HUDEP-2 (cell line): ENCODE results near the gene PHF12.

Experiments used
- DNase-seq, 76 experiments: peaks; one replicate each; lab custom pipeline; 2025; ENCODE audit not compliant: unreplicated experiment in 76 of 76; lab: John Stamatoyannopoulos, UW

The PHF12 gene

DNA sequence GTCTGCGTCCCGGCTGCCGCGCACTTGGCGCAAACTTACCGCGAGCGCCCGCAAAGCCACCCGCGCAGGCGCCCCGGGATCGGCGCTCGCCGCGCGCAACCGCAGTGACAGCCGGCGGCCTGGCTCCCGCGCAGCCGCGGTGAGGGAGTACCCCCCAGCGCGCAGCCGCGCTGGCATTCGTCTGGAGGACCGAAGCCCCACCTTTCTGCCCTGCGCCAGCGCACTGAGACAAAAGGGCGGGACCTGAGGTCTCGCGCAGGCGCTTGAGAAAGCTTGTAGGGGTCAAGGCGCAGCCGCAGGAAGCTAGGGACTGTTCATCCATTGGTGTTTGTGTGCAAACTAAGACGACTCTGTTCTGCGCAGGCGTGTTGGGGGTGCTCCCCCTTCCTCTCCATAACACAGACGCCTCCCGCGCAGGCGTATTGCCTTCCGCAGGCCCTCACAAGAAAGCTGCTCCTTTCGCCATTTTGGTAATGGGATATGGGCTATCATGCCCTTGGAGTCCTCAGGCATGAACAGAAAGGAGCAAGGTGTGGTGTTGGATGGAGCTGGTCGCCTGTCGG lies at the start of gene PHF12:
Gene PHF12, minus strand, starts transcription at position 91 of the 563 bp plus-strand sequence. CDS start 558 bp downstream, outside the sequence.
- DNase-seq: peak in 75 of 76 experiments; percentile 76 to 100 (median 99)

DNA sequence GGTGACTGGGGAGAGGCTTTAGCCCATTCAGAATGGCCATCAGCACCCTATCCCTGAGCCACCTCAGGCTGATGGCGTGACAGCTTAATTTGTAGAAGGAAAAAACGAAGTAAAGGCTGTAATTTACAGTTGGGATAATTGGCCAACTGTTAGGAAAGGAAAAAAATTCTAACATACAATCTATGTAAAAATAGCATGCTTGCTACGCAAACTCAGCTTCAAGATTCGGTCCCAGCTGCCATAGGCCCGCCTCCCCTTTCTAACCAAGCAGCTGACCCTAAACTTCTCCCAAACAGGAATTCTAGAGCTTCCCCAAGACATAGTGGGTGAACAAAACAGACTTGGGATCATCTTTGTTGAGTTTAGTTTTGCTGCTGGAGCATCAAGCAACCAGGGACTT lies 49.7 kb upstream of the PHF12 start:
- no peak for DNase-seq

DNA sequence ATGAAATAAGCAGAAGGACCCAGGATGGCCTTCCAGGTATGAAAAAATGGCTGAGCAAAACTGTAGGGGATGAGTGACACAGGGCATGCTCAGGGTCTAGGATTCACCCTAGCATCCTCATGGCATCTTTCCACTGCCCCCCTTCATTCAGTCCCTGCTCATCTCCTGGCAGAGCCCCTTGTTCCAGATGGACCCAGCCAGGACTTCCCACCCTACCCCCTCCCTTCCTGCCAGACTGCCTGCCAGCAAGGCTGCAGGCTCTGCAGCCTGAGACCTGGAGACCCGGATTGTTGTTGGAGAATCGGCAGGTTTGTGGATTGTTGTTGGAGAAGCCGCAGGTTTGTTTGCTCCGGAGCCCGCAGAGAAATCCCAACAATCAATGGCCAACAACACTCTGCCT lies 47.9 kb upstream of the PHF12 start:
- no peak for DNase-seq

DNA sequence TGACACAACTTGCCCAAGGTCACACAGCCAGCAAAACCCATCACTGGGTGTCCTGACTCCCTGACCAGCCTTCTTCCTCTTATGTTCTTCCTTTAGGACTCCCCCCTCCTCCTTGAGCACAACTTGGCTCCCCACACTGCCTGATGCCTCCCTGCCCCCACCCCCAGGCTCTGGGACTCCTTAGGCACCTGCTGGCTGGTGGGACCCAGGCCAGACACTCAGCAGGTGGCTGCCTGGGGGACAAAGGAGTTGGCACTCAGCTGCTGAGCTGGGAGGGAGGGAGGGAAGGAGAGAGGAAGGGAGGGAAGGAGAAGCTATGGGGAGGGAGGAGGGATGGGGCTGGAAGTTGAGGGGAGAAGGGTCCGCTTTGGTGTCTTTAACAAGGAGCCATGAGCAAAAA lies 46.5 kb upstream of the PHF12 start:
- DNase-seq: no peak

DNA sequence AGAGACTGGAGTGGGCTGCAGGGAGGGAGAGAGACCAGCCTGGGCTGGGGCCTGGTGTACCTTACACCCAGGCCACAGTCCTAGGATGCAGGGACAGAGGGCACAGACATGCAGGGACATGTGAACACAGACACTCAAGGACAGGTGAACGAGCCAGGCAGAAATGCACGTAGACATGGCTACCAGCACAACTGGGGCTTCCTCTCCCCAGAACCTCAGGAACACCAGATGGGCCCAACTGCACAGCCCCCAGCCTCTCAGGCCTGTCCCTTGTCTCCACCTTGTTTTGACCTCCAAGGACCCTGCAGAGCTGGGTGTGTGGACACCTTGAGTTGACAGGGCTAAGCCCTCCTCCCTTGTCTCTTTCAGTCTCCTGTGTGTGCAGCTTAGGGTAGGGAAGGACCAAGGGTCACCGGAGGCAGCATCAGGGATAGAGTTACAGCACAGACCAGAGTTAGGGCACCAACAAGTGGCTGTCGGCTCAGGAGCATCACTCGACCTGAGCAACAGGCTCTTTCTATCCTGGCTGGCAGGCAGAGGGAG lies 45.3 kb upstream of the PHF12 start:
- DNase-seq: no peak

DNA sequence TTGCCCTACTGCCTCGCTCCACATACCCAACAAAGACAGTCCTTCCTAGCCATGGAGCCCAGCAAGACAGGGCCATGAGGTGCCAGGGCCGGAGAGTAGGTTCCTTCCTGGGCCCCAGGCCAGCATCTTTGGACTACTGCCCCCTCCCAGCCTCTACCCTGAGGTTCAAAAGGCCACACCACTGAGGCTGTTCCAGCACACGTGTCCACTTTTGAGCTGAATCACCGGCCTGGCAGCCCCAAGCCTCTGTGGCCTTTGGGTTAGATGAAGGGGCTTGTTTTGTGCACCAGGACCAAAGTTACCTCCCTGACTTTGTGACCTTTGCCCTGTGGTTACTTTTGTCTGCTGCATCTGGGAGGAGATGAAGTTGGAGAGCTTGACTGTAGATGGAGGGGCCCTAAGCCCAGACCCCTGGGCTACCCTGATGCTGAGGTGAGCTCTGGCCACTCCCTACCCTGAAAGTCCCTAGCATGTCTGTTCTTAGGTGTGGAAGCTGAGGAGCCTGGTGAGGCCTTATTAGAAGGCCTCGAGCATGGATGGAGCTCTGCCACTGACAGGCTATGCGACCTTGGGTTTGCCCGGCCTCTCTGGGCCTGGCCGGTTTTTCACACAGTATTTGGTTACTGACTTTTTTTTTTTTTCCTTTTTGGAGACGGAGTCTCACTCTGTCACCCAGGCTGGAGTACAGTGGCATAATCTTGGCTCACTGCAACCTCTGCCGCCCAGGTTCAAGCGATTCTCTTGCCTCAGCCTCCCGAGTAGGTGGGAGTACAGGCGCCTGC lies 42.5 kb upstream of the PHF12 start:
- DNase-seq: no peak

DNA sequence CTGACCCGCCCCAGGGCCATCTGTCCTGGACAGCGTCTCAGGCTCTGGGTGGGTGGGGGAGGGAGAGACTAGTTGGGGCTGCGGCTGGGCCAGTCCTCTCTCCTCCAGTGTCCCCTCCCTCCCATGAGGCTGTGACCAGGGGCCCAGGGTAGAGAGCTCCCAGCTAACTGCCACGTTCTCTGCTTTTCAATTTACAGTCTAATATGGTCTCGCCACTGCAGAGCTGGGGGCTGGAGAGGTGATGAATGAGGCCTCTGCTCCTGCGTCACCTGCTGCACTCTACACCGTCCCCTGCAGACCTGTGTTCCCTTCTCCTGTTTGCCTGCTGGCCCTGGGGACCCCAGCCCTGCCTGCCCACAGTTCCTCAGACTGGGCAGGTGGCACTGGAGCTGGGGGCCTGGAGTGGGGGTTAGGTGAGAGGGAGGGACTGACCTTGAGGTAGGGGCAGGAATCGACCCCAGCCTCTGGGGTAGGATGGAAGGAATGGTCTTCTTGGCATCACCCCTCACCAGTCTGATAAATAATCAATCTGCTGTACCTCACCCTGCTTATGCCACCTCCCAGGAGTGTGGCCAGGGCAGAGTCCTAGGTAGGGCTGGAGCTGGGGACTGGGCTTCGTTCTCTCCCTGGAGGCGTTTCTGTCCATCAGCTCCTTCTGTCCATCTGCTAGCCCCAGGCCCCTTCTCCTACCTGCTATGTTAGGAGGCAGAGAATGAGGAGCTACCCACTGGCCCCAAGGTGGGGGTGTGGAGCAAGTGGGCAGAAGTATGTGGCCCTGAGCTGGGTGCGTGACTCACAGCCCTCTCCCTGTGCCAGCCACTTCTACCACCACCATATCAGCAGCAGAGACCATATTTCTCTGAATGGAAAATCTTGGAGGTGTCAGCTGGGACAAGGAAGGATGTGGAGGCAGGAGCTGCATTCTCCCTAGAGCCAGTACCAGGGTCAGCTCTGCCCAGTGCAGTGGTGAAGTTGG lies 41.6 kb upstream of the PHF12 start:
- no peak for DNase-seq

DNA sequence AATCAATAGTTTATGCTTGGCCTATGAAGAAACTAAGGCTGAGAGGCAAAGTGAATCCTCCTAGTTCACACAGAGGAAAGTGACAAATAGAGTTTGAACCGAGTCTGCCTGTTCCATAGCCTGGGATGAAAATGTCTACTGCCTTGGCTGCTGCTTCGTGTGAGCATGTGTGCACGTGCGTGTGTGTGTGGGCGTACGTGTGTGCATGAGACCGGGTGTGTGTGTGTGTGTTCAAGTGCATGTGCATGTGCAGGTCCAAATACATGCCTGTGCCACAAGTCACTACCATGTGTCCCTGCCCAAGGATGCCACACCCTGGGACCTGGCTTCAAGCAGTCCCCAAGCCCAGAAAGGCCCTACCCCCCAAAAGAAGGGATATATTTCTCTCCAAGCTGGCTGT lies 40.9 kb upstream of the PHF12 start:
- DNase-seq: no peak

DNA sequence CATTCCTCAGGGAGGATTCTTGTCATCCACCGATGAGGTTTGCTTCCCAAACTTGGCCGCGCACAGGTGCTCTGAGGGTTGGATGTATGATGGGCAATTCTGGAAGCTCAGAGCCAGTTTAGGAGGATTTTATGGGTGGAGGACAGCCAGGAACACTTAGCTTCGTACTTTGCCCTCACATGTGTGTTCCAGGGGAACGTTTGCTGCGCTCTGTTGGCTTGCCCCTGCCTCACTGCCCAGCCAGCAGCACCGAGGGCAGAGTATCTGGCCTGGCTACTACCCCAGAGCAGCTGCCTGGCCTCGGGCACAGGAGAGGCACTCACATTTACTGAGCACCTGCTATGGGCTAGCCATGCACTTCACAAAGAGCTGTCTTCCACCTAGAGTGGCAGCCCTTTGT lies 40.5 kb upstream of the PHF12 start:
- no peak for DNase-seq

DNA sequence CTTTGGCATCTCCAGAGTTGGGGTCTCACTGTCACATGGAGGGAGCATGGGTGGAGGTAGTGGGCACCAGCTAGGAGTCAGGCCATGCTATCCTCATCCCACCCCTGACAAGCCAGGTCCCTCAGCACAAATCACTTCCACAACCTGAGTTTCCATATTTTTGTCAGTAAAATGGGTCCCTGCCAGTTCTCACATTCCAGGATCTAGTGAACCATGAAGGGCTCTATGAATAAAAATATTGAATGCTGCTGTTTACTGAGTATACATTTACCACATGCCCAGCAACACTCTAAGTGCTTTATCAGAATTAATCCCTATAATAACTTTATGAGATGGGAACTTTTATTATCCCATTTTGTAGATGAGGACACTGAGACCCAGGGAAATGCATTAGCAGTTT lies 37.7 kb upstream of the PHF12 start:
- DNase-seq: no peak

DNA sequence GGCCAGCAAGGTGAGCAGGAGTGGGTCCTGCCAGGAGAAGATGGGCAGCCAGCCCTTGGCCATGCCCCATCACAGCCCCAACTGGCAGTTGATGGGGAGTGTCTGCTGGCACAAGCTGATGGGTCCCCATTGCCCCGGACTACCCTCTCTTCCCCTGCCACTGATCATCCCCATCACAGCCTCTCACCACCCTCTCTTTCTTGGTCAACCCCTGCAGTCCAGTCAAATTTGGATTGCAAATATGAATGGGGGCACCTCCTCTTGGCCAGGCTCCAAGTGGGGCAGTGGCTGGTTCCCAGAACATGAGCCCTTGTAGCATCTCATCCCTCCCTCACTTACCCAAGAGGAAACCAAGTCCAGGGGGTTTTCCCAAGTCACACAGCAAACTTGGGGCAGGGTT lies 37.2 kb upstream of the PHF12 start:
- DNase-seq: no peak

DNA sequence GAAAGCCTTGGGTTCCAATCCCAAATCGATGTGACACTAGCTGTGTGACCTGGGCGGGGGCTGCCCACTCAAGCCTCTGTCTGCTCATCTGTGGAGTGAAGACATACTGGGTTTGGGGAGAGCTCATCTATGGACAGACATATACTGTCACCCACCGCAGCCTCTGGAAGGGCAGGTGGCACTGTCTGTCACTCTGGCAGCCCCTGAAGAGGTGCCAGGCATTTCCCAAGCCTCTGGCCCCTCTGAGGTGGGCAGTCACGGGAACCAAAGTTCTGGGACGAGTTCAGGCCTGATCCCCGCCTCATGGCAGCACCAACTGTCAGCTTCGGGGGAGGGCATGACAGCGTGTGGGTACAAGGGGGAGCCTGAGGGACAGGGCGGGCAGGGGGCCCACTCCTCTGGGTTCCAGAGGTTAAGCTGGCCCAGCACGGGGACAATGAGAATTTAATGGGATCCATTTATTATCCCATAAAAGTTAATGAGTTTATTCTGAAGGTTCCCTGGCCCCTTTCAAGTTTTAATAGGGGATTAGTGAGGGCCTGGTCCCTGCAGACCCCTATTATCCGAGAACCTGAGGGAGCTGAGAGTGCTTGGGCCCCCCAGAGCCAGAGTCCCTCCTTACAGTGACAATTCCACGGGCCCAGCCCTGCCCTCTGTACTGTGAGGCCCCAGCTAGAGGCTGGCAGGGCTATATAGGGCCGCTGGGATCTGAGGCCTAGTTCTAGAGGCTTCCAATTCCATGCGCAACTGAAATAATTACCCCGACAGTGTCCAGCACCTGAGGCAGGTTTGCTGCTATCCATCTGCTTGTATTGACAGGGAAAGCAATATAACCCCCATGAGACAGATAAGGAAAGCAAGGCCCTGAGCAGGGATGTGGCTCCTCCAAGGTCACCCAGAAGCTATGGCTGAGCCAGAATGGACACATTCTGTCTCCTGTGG lies 35.7 kb upstream of the PHF12 start:
- no peak for DNase-seq

DNA sequence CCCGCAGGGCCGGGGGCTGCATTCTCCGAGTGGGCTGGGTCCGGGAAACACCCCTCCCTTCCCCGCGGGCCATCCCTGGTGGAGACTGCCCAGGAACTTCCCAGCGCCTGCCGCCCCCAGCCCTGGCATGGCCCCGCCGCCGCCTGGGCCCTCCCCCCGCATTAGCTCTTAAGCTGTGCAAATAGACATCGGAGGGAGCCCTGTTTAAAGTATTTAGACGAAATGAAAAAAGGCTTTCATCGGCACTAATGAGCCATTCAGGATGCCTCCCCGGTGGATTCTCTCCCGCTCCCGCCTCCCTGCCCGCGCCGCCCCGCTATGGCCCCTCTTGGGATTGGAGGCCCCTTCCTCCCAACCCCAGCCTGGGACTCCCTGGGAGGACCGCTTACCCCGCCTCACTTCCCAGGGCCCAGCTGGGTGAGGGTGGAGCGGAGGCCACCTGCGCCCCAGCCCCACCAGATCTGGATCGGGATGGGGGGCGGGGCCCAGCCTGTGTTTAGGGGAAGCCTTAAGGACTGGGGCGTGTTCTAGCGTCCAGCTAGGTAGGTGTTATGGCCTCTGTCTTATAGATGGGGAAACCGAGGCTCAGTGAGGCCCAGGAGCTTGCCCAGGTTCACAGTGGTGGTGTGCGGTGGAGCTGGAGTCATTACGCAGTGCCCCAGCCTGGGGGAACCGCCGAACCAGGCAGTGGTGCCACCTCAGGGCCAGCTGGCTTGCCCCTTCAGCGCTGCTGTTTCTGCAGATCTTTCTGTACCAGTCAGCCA lies 34.8 kb upstream of the PHF12 start:
- no peak for DNase-seq

DNA sequence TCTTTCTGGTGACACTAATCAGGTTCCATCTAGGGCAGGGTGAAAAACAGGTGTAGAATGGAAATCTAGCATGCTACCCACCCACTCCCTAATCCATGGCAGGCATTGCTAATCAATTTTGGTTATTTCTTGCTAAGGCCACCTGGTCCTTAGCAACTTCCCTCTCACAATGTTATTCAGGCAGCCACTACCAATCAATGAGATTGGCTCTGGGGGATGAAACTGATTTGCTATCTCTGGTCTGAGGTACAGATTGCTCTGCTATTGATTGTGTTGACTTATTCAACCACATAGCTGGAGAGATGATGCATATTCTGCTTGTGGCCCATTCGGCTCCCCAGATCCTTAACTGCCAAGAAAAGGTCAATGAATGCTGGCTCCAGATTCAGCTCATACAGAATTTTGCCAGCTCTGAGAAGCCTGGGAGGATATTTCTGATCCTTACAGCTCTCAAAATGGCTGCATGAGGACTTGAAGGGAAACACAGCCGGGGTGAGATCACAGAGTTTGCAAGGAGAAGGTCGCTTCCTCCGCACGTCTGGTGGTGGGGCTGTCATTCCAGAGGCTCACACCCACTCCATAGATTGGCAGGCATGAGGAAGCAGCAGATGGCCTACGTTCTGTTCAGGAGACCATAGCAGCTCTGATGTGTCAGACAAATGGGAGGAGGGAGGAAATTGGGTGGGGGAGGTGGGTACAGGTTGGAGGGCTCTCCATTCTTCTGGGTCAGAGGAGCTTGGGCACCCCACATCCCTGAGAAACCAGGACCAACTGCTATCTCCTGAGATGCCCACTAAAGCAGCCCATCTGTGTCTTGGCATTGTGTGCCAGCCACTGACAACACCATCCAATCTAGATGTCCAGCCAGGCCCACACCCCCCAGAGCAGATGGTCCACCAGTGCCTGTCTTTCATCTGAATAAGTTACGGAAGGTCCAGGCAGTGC lies 32.2 kb upstream of the PHF12 start:
- DNase-seq: no peak

DNA sequence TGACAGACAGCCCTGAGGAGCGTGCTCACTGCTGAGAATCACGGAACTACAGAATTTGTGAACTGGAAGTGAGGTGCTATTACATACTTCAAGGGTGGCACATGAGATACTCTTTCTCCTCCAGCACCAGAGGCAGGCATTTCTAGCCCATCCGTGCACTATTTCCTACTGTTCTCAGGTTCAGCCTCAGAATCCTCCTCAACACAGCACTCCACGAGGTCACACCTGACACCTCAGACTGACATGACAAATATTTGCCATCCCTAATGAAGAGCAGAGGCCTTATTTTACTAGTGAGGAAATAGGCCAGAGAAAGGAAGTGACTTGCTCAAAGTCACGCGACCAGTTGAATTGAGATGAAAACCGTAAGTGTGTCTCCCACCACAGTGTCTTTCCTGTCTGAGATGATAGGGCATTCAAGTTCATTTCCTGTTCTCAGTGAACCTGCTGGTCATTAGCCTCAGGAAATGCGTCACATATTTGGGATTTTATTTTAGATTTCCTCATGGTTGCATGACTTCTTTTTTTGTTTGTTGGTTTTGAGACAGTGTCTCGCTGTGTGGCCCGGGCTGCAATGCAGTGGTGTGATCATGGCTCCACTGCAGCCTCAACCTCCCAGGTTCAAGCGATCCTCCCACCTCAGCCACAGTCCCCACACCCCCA lies 30.9 kb upstream of the PHF12 start:
- DNase-seq: no peak

DNA sequence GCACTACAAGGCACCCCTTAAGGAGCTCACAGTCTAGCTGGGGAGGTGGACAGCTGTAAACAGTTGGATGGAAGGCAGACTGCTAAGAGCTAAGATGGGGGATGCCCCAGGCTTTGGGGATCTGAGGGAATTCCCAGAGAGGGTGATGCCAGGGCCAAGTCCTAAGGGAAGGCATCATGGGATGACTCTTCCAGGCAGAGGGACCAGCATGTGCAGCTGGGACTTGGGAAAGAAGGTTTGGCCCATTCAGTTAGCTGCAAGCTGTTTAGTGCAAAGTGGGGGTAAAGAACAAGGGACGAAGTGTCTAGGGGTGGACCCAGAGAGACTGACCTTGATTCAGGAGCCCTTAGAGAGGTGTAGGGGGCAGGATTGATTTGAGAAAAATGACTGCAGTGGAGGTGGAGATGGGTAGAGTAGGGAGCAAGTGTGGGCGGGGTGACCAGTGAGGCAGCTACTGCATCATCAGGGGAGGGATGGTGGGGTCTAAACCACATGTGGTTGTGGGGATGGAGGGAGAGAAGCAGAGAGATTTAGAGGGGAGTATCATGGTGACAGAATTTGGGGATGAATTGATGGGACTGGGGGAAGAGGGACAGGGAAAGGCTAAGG lies 27.1 kb upstream of the PHF12 start:
- no peak for DNase-seq

DNA sequence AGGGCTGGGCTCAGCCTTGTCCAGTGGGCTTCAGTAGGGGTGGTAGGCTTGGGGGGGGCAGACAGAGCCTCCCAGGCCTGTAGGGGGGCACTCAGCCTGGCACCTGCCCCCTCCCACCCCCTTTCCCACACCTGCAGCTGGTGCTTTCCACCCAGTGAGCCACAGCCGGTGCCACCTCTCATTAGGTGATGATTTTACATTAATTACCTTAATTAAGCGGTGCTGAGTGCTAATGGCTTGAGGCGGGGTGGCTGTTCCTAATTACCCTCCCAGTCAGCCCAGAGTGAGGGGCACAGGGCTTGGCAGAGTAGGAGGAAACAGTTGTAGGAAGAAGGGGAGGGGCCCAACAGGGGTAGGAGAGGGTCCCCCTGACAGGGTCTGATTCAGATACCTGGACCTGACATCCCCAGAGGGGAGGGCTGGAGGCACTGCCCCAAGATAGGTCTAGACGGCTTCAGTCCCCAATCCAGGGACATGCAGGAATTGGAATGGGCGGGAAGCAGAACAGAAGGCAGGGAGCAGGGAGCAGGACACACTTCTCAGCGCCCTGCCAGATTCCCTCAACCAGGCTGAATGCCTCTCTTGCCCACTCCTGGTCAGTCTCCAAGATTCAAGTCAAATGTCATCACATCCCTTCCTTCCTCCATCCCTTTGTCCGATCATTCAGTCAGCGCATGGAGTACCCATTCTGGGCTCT lies 26.5 kb upstream of the PHF12 start:
- no peak for DNase-seq
